H1 (cell line): Measurements from ENCODE around the gene YAF2. TPM values are rescaled to one million over a fixed set of nuclear protein-coding genes. Genes with fewer than 3 reads are reported as not detected.

Source experiments
- ASH2L ChIP-seq: fragments of 200-600, 300-600 bp; sonication (generic); IDR thresholded peaks from one replicate; pipeline ENCODE4 v1.7.1; 2017; ENCODE audit warnings: low read length
- ATF2 ChIP-seq: IDR thresholded peaks from 2 replicates; pipeline ENCODE4 v1.6.1; 2012; ENCODE audit warnings: low read length, inconsistent platforms
- ATF3 ChIP-seq: IDR thresholded peaks from 2 replicates; pipeline ENCODE4 v1.6.1; 2011; ENCODE audit warnings: low read depth, mild to moderate bottlenecking, low read length; ENCODE audit not compliant: insufficient read depth
- BACH1 ChIP-seq: IDR thresholded peaks from 2 replicates; pipeline ENCODE4 v1.6.1; 2012; ENCODE audit warnings: low read length, improper control_type of control experiment
- BRCA1 ChIP-seq: IDR thresholded peaks from 2 replicates; pipeline ENCODE4 v1.6.1; 2012; ENCODE audit warnings: low read depth, low read length, improper control_type of control experiment
- CBX5 ChIP-seq: fragments of 300-800, 300-1000 bp; sonication (generic); IDR thresholded peaks from 2 replicates; pipeline ENCODE4 v1.7.1; 2016; ENCODE audit warnings: antibody characterized with exemption, low read length, low read depth
- CTCF ChIP-seq, 3 experiments: IDR thresholded peaks; 1 replicate in 2 of 3; 2 replicates in 1 of 3; pipeline versions ENCODE4 v1.5.1 to v1.6.1; 2011; ENCODE audit warnings: low read length in 3 of 3, mild to moderate bottlenecking in 3 of 3, inconsistent platforms in 2 of 3, low read depth in 1 of 3, moderate library complexity in 1 of 3; ENCODE audit not compliant: insufficient read depth in 1 of 3; ENCODE audit errors: control extremely low read depth in 1 of 3
- EGR1 ChIP-seq: IDR thresholded peaks from 2 replicates; pipeline ENCODE4 v1.6.1; 2011; ENCODE audit warnings: low read depth, low read length, borderline replicate concordance
- EZH2 ChIP-seq: fragments of 200-600 bp; sonication (generic); IDR thresholded peaks from 2 replicates; pipeline ENCODE4 v1.7.1; 2012; ENCODE audit warnings: low read depth, mild to moderate bottlenecking, moderate library complexity, low read length, inconsistent platforms; ENCODE audit not compliant: severe bottlenecking
- GTF2F1 ChIP-seq: IDR thresholded peaks from 2 replicates; pipeline ENCODE4 v1.6.1; 2012; ENCODE audit warnings: low read depth, low read length, improper control_type of control experiment, borderline replicate concordance
- KDM4A ChIP-seq: IDR thresholded peaks from one replicate; pipeline ENCODE4 v1.7.1; 2012; ENCODE audit warnings: low read depth, mild to moderate bottlenecking, moderate library complexity, low read length, inconsistent platforms; ENCODE audit not compliant: severe bottlenecking
- MAX ChIP-seq: IDR thresholded peaks from 2 replicates; pipeline ENCODE4 v1.6.1; 2012; ENCODE audit warnings: inconsistent platforms
- NRF1 ChIP-seq: IDR thresholded peaks from 2 replicates; pipeline ENCODE4 v1.6.1; 2011; ENCODE audit warnings: mild to moderate bottlenecking, low read depth, low read length, improper control_type of control experiment
- RBBP5 ChIP-seq: IDR thresholded peaks from 2 replicates; pipeline ENCODE4 v1.7.1; 2012; ENCODE audit warnings: low read depth, mild to moderate bottlenecking, inconsistent platforms, low read length, moderate library complexity, borderline replicate concordance
- TAF1 ChIP-seq: IDR thresholded peaks from 2 replicates; pipeline ENCODE4 v1.6.1; 2011; ENCODE audit warnings: mild to moderate bottlenecking, low read depth, low read length
- TEAD4 ChIP-seq: IDR thresholded peaks from 2 replicates; pipeline ENCODE4 v1.6.1; 2012; ENCODE audit warnings: low read depth, low read length, inconsistent platforms, mixed read lengths
- USF2 ChIP-seq: IDR thresholded peaks from 2 replicates; pipeline ENCODE4 v1.6.1; 2011; ENCODE audit warnings: low read length, improper control_type of control experiment
- polyA plus RNA-seq, 7 experiments: library from polyadenylated mRNA; depleted of rRNA in 3 of 7; stranded (reverse) in 5 of 7; unstranded in 2 of 7; fragments of >200 nt in 5 of 7; fragments of 200-250 nt in 2 of 7; gene quantifications; 1 replicate in 5 of 7; 2 replicates in 1 of 7; 4 replicates in 1 of 7; pipeline versions ENCODE4 v1.2.1 to v1.2.3, GENCODE V29; 2011 to 2013; ENCODE audit warnings: missing spikeins in 2 of 7, mixed read lengths in 2 of 7
- total RNA-seq: library from RNA; stranded (reverse); fragmentation: NEBNext Ultra II Directional; extraction: Animal tissue kit (Norgen Biotek cat#: 25700); gene quantifications from 2 replicates; pipeline ENCODE4 v1.2.1, GENCODE V29; 2021

The YAF2 gene
- total and polyA plus RNA-seq, 2 of the 8 experiments (the other 6 are each of a cell fraction or from before 2014, with no cell fraction given): 0.50 to 2.2 TPM

- TF ChIP-seq BACH1 (no peak), TAF1 (0 out of 2 replicates have a peak, but pooled peaks have one; percentile 14), CTCF (IDR thresholded peaks at IDR 0.05; ENCODE audit: control extremely low read depth in 1 of 3, insufficient read depth in 1 of 3, low read depth in 1 of 3, low read length in 3 of 3) (no peak), BRCA1 (no peak), EZH2 (peak; percentile 81), ATF3 (peak; percentile 45; the same call in 1 of the 2 replicates), USF2 (peak; percentile 86), NRF1 (no peak), KDM4A (peak; percentile 76), EGR1 (peak; percentile 81; the same call in 1 of the 2 replicates), TEAD4 (no peak), GTF2F1 (no peak), ATF2 (no peak), RBBP5 (no peak), ASH2L (no peak), MAX (peak; percentile 21; the same call in 1 of the 2 replicates), CBX5 (no peak)
These were observed at the start of gene YAF2 (continued) for GRCh38 chr12:42238240-42239140.
